Activated CD4-positive, alpha-beta T cell treated with anti-CD3 and anti-CD28 coated beads, Interleukin-2, amount 50 U/mL, for 1 hour (primary cell): Measurements from ENCODE around the gene GAB2.

Source experiments
- DNase-seq: peaks from one replicate; pipeline ENCODE4 v3.0.0-alpha.2; 2020

The GAB2 gene

DNA sequence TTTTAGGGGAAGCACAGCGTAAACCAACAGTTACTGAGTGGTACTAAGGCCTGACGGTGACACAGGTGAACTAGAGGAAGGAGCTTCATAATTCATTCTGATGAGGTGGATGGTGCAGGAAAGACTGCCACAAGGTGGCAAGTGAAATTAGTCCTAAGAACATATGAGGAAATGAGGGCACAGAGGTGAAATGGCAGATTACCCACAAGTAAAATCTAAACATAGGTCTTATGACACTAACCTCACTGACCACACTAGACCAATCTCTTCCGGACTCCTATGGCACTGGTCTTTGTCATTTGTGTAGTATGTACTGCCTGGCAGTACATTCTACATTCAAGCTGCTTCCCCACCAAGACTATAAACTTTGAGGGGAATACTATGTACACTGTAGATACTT, 20.2 kb downstream of the GAB2 start:
- DNase-seq: no peak

GRCh38 chr11:78395597-78395996, 22.0 kb downstream of the GAB2 start:
- no peak for DNase-seq

DNA sequence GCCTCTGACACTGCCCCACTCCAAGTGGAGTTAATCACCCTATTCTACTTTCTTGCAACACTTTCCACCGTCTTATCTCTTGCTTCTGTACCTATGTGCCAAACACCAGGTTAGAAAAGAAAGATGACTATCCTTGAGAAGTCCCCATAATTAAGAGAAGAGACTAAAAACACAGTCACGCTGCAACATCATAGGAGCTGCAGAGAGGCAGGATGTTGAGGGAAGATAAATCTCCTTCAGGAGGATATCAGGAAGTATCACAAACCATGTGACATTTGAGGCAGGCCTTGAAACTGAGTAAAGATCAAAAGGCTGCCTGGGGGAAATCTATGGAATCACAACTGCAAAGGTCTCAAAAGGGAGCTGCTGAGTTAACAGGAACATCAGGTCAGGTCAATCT, 24.8 kb downstream of the GAB2 start:
- DNase-seq: no peak

DNA sequence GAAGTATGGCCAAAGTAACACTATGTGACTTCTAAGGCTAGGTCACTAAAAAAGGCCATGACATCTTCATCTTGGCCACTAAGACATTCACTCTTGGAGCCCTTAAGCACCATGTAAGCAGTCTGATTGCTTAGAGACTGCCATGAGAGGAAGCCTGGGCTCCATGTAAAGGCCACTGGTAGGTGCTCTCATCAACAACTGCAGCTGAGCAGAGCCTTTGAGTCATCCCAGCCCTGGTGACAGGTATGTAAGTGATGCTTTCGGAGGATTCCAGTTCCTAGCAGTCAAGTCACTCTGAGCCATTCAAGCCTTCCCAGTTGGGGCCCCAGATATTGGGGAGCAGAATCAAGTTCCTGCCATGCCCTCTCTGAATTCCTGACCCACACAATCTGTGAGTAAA, 26.2 kb downstream of the GAB2 start:
- DNase-seq: no peak

- no peak for DNase-seq
Measured at GRCh38 chr11:78390809-78391208, 26.8 kb downstream of the GAB2 start.

DNA sequence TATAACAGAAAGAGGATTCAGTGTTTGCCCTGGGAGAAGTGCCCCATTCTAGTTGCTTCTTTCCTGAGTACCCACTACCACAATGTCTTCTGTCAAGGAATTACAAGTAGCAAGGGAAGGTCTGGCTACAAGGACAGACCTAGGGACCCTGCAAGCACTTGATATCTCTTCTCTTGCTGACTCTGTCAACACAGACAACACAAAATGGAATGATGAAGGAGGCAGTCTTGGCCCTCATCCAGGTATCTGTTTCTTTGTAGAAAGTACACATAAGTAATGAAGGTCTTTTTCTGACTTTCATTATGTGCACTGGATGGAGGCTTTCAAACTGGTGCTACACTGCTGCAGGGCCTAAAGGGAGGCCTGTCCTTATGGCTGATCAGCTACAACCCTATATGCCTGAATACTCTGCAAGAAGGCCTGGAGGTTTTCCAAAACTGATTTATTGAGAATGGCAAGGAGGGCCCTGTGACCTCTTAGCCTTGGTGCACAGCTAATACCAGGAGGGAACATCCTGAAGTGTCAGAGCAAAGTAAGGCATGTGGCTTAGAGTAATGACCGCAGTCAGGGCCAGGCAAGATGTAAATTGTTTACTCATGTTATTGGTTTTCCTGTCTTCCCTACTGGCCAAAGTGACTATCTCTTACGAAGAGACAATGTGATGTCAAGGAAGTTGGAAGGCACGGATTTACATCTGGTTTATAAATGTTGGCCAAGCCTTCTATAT, 31.2 kb downstream of the GAB2 start:
- DNase-seq: no peak

- no peak for DNase-seq
Measured at GRCh38 chr11:78385205-78385604, 32.4 kb downstream of the GAB2 start.

- no peak for DNase-seq
Measured at GRCh38 chr11:78384231-78384630, 33.4 kb downstream of the GAB2 start.

GRCh38 chr11:78381865-78382264, 35.8 kb downstream of the GAB2 start:
- DNase-seq: no peak

- no peak for DNase-seq
Measured at GRCh38 chr11:78380615-78381051, 37.0 kb downstream of the GAB2 start.

GRCh38 chr11:78379039-78379670, 38.5 kb downstream of the GAB2 start:
- no peak for DNase-seq

DNA sequence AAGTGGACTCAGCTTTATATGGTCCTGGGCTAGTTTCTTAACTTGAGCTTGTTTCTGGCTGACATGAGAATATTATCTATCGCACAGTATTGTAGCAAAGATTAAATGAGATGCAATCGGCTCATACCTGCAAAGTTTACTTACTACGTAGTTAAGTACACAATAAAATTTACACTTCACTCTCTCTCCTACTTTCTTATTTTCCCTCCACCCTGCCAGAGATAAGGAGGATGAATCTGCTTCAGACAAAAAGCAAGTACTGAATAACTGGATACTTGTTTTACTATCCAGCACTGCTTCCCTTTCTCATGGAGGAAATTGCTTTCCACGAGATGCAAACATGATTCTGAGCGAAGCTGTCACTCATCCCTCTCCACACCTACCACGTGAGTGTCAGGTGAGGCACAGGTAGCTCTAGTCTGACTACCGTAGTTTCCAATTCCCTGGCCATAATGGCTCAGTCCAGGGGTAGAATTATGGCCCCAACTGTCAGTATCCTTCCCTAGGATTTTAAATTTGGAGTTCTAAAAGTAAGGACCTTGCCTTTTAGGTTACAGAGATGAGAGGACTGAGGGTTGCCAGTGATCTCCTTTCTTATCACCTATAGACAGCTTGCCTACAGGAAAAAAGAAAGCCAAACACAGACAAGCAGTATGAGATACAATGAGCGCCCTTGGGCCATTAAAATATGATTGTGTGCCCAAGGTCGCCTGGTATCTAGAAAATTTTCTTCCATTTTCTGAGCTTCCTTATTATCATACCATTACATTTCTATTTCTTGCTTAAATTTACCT, 39.8 kb downstream of the GAB2 start:
- DNase-seq: no peak

DNA sequence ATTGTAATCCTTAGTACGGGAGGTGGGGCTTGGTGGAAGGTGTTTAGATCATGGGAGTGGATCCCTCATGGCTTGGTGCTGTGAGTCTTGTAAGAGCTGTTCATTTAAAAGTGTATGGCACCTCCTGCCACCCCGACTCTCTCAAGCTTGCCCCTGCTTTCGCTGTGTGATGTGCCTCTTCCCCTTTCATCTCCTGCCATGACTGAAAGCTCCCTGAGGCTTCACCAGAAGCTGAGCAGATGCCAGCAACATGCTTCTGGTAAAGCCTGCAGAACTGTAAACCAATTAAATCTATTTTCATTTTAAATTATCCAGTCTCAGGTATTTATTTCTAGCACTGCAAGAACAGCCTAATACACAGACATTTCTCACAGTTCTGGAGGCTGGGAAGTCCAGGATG, 40.8 kb downstream of the GAB2 start:
- DNase-seq: no peak

DNA sequence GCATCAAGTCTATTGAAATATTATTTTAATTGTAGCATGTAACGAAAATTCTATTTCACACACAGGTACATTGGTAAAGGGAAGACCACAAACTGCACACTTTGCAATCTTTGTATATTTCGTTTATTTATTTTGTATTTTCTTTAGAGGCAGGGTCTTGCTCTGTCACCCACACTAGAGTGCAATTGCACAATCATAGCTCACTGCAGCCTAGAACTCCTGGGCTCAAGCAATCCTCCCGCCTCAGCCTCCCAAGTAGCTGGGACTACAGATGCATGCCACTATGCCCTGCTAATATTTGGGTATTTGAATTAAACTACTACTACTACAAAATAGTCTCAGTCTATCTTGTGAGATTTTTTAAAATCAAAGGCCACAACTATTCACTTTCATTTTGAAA, 42.7 kb downstream of the GAB2 start:
- no peak for DNase-seq

- DNase-seq: no peak
Measured at GRCh38 chr11:78373689-78374088, 43.9 kb downstream of the GAB2 start.

- DNase-seq: no peak
Measured at GRCh38 chr11:78372114-78372768, 45.4 kb downstream of the GAB2 start.

DNA sequence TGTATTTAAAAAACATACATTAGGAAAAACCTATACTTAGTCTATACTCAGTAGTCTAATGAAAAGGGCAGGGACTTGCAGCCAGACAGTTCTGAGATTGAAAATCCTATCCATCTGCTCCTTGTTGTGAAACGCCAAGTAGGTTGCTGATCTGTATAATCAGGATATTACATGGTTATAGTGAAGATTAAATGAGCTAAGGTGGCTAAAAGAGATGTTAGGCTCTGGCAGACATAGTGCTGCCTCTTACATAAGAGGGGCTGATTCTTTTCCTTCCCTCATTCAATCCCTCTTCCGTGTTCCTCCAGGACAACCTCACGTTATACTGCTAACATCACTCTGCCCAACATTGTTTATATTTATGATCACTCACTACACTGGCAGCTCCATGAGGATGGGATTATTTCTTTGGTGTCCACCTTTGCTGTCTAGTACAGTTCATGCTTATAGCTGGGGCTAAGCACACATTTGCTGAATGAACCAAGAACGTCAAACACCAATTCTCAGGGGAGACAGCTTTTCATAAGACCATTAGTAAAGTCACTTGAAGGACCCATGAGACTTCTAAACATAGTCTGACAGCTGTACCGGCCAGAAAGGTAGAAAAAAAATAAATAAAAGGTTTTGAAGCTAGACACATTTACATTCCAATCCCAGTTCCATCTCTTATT, 46.3 kb downstream of the GAB2 start:
- no peak for DNase-seq

GRCh38 chr11:78370406-78371172, 47.0 kb downstream of the GAB2 start:
- DNase-seq: no peak

- no peak for DNase-seq
Measured at GRCh38 chr11:78365381-78365792, 52.2 kb downstream of the GAB2 start.

- DNase-seq: no peak
Measured at GRCh38 chr11:78364128-78364751, 53.4 kb downstream of the GAB2 start.

GRCh38 chr11:78363024-78363619, 54.5 kb downstream of the GAB2 start:
- DNase-seq: no peak
